K562 (cell line): Measurements from ENCODE around the gene NAV2. TPM values are rescaled to one million over a fixed set of nuclear protein-coding genes. Genes with fewer than 3 reads are reported as not detected.

ENCODE experiments used
- ATAC-seq: fragments of 200-7000 bp; cut with Tn5 transposase; 3 replicates; pipeline ENCODE4 v1.9.1; 2020; ENCODE audit warnings: moderate library complexity
- BruUV-seq: library from RNA; stranded (reverse); fragments of 400-500 nt; replicated peaks from 2 replicates; lab custom pipeline; 2021; lab: Mats Ljungman, UMichigan
- CTCF ChIA-PET: fragments of 300-600 bp; formaldehyde crosslinking; extraction: SDS; loops from one replicate; lab custom pipeline; 2021; ENCODE audit warnings: low intra/inter-chr PET ratio; lab: Yijun Ruan, JAX
- POLR2A ChIA-PET: fragments of 300-600, 350-650 bp; sonication (Branson Sonifier 250); formaldehyde crosslinking; extraction: SDS; loops from one replicate; lab custom pipeline; 2021; ENCODE audit warnings: antibody characterized with exemption, inconsistent platforms; lab: Yijun Ruan, JAX
- DNase-seq, 4 experiments: peaks; one replicate each; pipeline versions ENCODE4 v3.0.0 to v3.0.0-alpha.2; 2011 to 2018; ENCODE audit warnings: low spot score in 3 of 4, mixed read lengths in 3 of 4; ENCODE audit errors: extremely low read depth in 1 of 4
- FAIRE-seq: peaks from 2 replicates; lab custom pipeline; 2011; peaks lifted over from hg19 to GRCh38; lab: Jason Lieb, UNC
- H2AFZ ChIP-seq: 2 replicates; pipeline ENCODE4 v1.6.0; 2011; ENCODE audit warnings: low read depth, low read length, control low read depth, inconsistent platforms
- H3K27ac ChIP-seq: fragments of 200-600 bp; 3 replicates; pipeline ENCODE4 v1.8.0; 2011; ENCODE audit warnings: low read depth, mild to moderate bottlenecking, control low read depth, inconsistent platforms, low read length, moderate library complexity, mixed read lengths; ENCODE audit errors: extremely low read depth
- H3K27me3 ChIP-seq, 2 experiments: fragments of 300-600 bp in 1 of 2; 2 replicates in 1 of 2; 3 replicates in 1 of 2; pipeline versions ENCODE4 v1.6.0 to v1.8.0; 2011; ENCODE audit warnings: inconsistent platforms in 2 of 2, low read length in 2 of 2, mild to moderate bottlenecking in 1 of 2, mixed read lengths in 1 of 2, moderate library complexity in 1 of 2; ENCODE audit not compliant: control insufficient read depth in 2 of 2, insufficient read depth in 2 of 2
- H3K36me3 ChIP-seq: fragments of 300-600 bp; 3 replicates; pipeline ENCODE4 v1.8.0; 2011; ENCODE audit warnings: mild to moderate bottlenecking, low read length, inconsistent platforms; ENCODE audit not compliant: control insufficient read depth, insufficient read depth
- H3K4me1 ChIP-seq, 2 experiments: fragments of 200-600 bp in 1 of 2; replicated peaks in 1 of 2; 2 replicates in 1 of 2; 3 replicates in 1 of 2; pipeline versions ENCODE4 v1.5.1 to v1.8.0; 2011; ENCODE audit warnings: inconsistent platforms in 2 of 2, low read length in 2 of 2, mild to moderate bottlenecking in 1 of 2, mixed read lengths in 1 of 2, moderate library complexity in 1 of 2; ENCODE audit not compliant: control insufficient read depth in 2 of 2, insufficient read depth in 2 of 2
- H3K4me2 ChIP-seq: 2 replicates; pipeline ENCODE4 v1.6.1; 2011; ENCODE audit warnings: low read length, control low read depth, inconsistent platforms, mixed read lengths; ENCODE audit not compliant: insufficient read depth
- H3K4me3 ChIP-seq: fragments of 200-600 bp; sonication (generic), shearing (Covaris generic); 2 replicates; pipeline ENCODE4 v1.5.1; 2016; ENCODE audit warnings: control low read depth, inconsistent platforms
- H3K79me2 ChIP-seq: fragments of 200-600 bp; 3 replicates; pipeline ENCODE4 v1.8.0; 2011; ENCODE audit warnings: low read length, inconsistent platforms; ENCODE audit not compliant: control insufficient read depth, insufficient read depth
- H3K9ac ChIP-seq, 2 experiments: 2 replicates each; pipeline versions ENCODE4 v1.6.0 to v1.6.1; 2011; ENCODE audit warnings: low read depth in 2 of 2, low read length in 2 of 2, control low read depth in 1 of 2, inconsistent platforms in 1 of 2, mild to moderate bottlenecking in 1 of 2, mixed read lengths in 1 of 2; ENCODE audit not compliant: insufficient read depth in 1 of 2
- H3K9me1 ChIP-seq: one replicate; pipeline ENCODE4 v1.6.0; 2011; ENCODE audit warnings: inconsistent platforms, mild to moderate bottlenecking, low read length, moderate library complexity; ENCODE audit not compliant: control insufficient read depth, insufficient read depth
- H3K9me3 ChIP-seq: replicated peaks from 2 replicates; pipeline ENCODE4 v1.5.1; 2011; ENCODE audit warnings: low read depth, low read length, inconsistent platforms; ENCODE audit not compliant: control insufficient read depth, insufficient read depth
- H4K20me1 ChIP-seq: replicated peaks from 2 replicates; pipeline ENCODE4 v1.6.1; 2011; ENCODE audit warnings: low read length, inconsistent platforms, mixed read lengths; ENCODE audit not compliant: control insufficient read depth, insufficient read depth
- GABPA ChIP-seq: fragments of 200-800 bp; sonication (Bioruptor generic); conservative IDR thresholded peaks from 2 replicates; pipeline ENCODE4 v1.6.1; 2016; ENCODE audit warnings: low read depth, missing genetic modification characterization, missing compliant biosample characterization
- HDAC8 ChIP-seq: fragments of 450-650 bp; IDR thresholded peaks from 2 replicates; pipeline ENCODE4 v1.6.1; 2016; ENCODE audit warnings: mild to moderate bottlenecking, missing genetic modification characterization, moderate library complexity, missing compliant biosample characterization
- MYBL2 ChIP-seq, 2 experiments: fragments of 450-650 bp in 1 of 2; sonication (generic) in 1 of 2; formaldehyde crosslinking in 1 of 2; IDR thresholded peaks; 2 replicates each; pipeline versions ENCODE4 v1.6.1 to v1.8.1; 2017 to 2022; ENCODE audit warnings: borderline replicate concordance in 1 of 2, inconsistent platforms in 1 of 2, low read depth in 1 of 2, mild to moderate bottlenecking in 1 of 2, missing genetic modification reagents in 1 of 2, moderate library complexity in 1 of 2
- POLR2A ChIP-seq: fragments of 450-650 bp; conservative IDR thresholded peaks from 2 replicates; pipeline ENCODE4 v1.6.1; 2016
- SMARCB1 ChIP-seq: IDR thresholded peaks from 2 replicates; pipeline ENCODE4 v1.6.1; 2011; ENCODE audit warnings: improper control_type of control experiment, low read depth; ENCODE audit not compliant: insufficient read length
- TAL1 ChIP-seq: fragments of 450-650 bp; IDR thresholded peaks from 2 replicates; pipeline ENCODE4 v1.6.1; 2016; ENCODE audit warnings: mild to moderate bottlenecking
- TEAD1 ChIP-seq, 2 experiments: fragments of 450-650 bp in 1 of 2; sonication (generic) in 1 of 2; formaldehyde crosslinking; IDR thresholded peaks; 2 replicates each; pipeline versions ENCODE4 v1.4.0 to v1.8.0; 2020 to 2022; ENCODE audit warnings: mild to moderate bottlenecking in 2 of 2, missing genetic modification reagents in 1 of 2
- YY1 ChIP-seq, 3 experiments: IDR thresholded peaks; 2 replicates each; pipeline ENCODE4 v1.6.1; 2011; ENCODE audit warnings: low read length in 2 of 3, mild to moderate bottlenecking in 2 of 3, moderate library complexity in 2 of 3, borderline replicate concordance in 1 of 3, control low read depth in 1 of 3, low read depth in 1 of 3; ENCODE audit not compliant: insufficient read depth in 3 of 3, insufficient replicate concordance in 2 of 3, control insufficient read depth in 1 of 3, insufficient read length in 1 of 3; ENCODE audit errors: extremely low read depth in 1 of 3
- ZNF143 ChIP-seq: sonication (generic); formaldehyde crosslinking; IDR thresholded peaks from 2 replicates; pipeline ENCODE4 v1.9.0; 2022; ENCODE audit warnings: mild to moderate bottlenecking, missing genetic modification reagents
- ZNF695 ChIP-seq: fragments of 450-650 bp; formaldehyde crosslinking; IDR thresholded peaks from 2 replicates; pipeline ENCODE4 v1.4.0; 2020; ENCODE audit warnings: mild to moderate bottlenecking, moderate library complexity
- ZNF79 ChIP-seq: fragments of 250-450 bp; sonication (Bioruptor Pico); IDR thresholded peaks from 2 replicates; pipeline ENCODE4 v1.4.0; 2020; ENCODE audit warnings: low read depth, mild to moderate bottlenecking, moderate library complexity
- WGBS: fragments of 100-300 bp; shearing (Covaris generic); methylation state at CpG from one replicate; pipeline ENCODE4 v1.1.6; 2016; ENCODE audit warnings: low coverage, mixed read lengths; ENCODE audit not compliant: insufficient coverage; ENCODE audit errors: missing lambda C conversion rate; 5-methylcytosine and 5-hydroxymethylcytosine counted together
- in situ Hi-C: fragments of 300-500 bp; cut with MboI; formaldehyde crosslinking; loops from 4 replicates; pipeline ENCODE4 v1.15.0; 2018; ENCODE audit warnings: inconsistent platforms, mixed read lengths
- intact Hi-C: fragments of 100-400 bp; cut with micrococcal nuclease; formaldehyde crosslinking; loops from 2 replicates; pipeline ENCODE4 v1.14.2; 2022
- polyA plus RNA-seq, 8 experiments: library from polyadenylated mRNA; depleted of rRNA in 4 of 8; stranded (reverse) in 5 of 8; unstranded in 3 of 8; fragments of >200 nt; fragmentation: Nextera tagmentation in 2 of 8; fragmentation: Illumina TruSeq in 1 of 8; extraction: Ambion mirVana in 2 of 8; extraction: Trizol in 1 of 8; gene quantifications; 2 replicates each; pipeline versions ENCODE4 v1.2.1 to v1.2.3, GENCODE V29; 2011 to 2014; ENCODE audit warnings: inconsistent platforms in 1 of 8, missing spikeins in 1 of 8
- total RNA-seq, 7 experiments: library from RNA; depleted of rRNA in 6 of 7; stranded (reverse); fragments of >200 nt in 6 of 7; fragmentation: Illumina TruSeq in 2 of 7; extraction: Trizol in 2 of 7; gene quantifications; 2 replicates each; pipeline versions ENCODE4 v1.2.1 to v1.2.3, GENCODE V29; 2011 to 2021; ENCODE audit warnings: low replicate concordance in 1 of 7

The NAV2 gene
- total and polyA plus RNA-seq, 9 of the 15 experiments (the other 6 are each of a cell fraction or from before 2014, with no cell fraction given), result 0.03 to 0.35 (median 0.05) TPM

DNA sequence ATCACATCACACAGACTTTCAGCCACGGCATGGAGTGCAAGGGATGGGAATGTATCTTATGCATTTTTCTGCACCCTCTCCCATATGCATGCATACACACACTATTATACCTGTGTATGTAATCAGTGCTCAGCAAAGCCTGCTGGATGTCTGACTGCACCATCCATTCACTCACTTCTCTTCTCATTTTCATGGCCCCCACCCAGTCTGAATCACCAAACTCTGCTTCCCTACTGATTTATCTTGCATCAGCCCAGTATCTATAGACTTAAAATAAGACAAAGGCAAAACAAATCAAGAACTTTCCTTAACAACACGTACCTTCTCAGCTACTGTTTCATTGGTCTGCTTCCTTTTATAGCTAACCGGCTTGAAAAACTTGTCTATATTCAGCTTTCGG is 426.1 kb downstream of the NAV2 start:
- no peaks in the 10 kb centered on the region for H3K79me2 ChIP-seq
- no peaks in the 10 kb centered on the region for H4K20me1 ChIP-seq
- intact Hi-C loops (no loop called here), in situ Hi-C loops (loop anchor here (10.0 kb wide), 1 partner anchor 196 kb away; no protein-coding TSS in a partner anchor)
- H3K9me1 ChIP-seq, result no peaks in the 10 kb centered on the region
- ChIA-PET CTCF (no interaction called here), POLR2A (no interaction called here)
- WGBS, result 3% methylated on average over 4 of the region's 4 CpGs
- TF ChIP-seq POLR2A (no peak), YY1 (IDR thresholded peaks at IDR 0.05; ENCODE audit: borderline replicate concordance in 1 of 3, control insufficient read depth in 1 of 3, extremely low read depth in 1 of 3, insufficient read depth in 3 of 3, insufficient read length in 1 of 3, insufficient replicate concordance in 2 of 3, low read depth in 1 of 3, low read length in 2 of 3) (no peak), HDAC8 (tag) (no peak), GABPA (tag) (no peak), TAL1 (no peak)
- DNase-seq, result no peak
- H3K4me1 ChIP-seq, result no peaks in the 10 kb centered on the region
- no peak overlapping the region for H3K4me2 ChIP-seq
- H3K36me3 ChIP-seq, result no peaks in the 10 kb centered on the region
- FAIRE-seq, result no peak
- H3K27ac ChIP-seq, result no peak overlapping the region
- no peak overlapping the region for H3K9ac ChIP-seq
- H3K27me3 ChIP-seq, result peaks cover 0 to 9% of the 10 kb centered on the region in 2 experiments; a peak in 2 of 5 replicates
- BruUV-seq, result no TSS peak
- no peaks in the 10 kb centered on the region for H3K9me3 ChIP-seq
- no peak overlapping the region for H3K4me3 ChIP-seq
- ATAC-seq, result no peak
- no peak overlapping the region for H2AFZ ChIP-seq

DNA sequence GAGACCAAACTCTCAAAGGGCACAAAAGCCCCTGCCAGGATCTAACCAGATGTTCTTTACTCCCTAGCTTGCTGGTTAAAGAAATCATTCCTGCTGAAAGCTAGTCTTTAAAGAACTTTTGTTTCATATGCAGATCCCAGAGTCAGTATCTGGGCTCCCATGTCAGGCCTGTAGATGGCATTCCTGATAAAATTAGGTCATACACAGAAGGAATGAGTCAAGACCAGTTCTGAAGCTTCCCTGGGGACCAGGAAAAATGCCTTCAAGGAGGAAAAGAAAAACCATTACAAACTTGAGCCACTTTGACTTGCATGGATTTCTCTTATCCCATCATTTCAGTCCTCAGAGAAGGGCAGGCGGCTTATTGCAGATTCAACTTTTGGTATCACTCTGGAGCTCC is 441.7 kb downstream of the NAV2 start:
- Histone ChIP-seq H3K9me3 (no peaks in the 10 kb centered on the region), H3K79me2 (no peaks in the 10 kb centered on the region), H3K27me3 (peaks cover 23 to 32% of the 10 kb centered on the region in 2 experiments; a peak in 4 of 5 replicates), H3K4me1 (peaks cover 0 to 12% of the 10 kb centered on the region in 2 experiments; a peak in 2 of 5 replicates), H3K4me3 (no peak overlapping the region), H3K27ac (no peak overlapping the region), H3K36me3 (no peaks in the 10 kb centered on the region), H2AFZ (no peak overlapping the region), H4K20me1 (no peaks in the 10 kb centered on the region), H3K9me1 (no peaks in the 10 kb centered on the region), H3K4me2 (no peak overlapping the region)
- WGBS, result 5% methylated on average over 1 of the region's 1 CpG
- no peak for DNase-seq
- in situ Hi-C loops, result no loop called here
- ChIA-PET POLR2A (no interaction called here), CTCF (no interaction called here)
- no peak for FAIRE-seq
- intact Hi-C loops, result no loop called here
- BruUV-seq, result no TSS peak
- no peak for ATAC-seq
- TF ChIP-seq ZNF79 (CRISPR knock-in tag) (no peak), MYBL2 (IDR thresholded peaks at IDR 0.05; ENCODE audit: low read depth) (no peak), MYBL2 (CRISPR knock-in tag; IDR thresholded peaks at IDR 0.05; ENCODE audit: borderline replicate concordance) (no peak), ZNF143 (no peak), ZNF695 (CRISPR knock-in tag) (no peak), TEAD1 (CRISPR knock-in tag; IDR thresholded peaks at IDR 0.05) (no peak), SMARCB1 (no peak)
- TF ChIP-seq, all 486 proteins: peak for 0
- no peak overlapping the region for H3K9ac ChIP-seq
